Measurements from ENCODE around the gene COA8. TPM values are rescaled to one million over a fixed set of nuclear protein-coding genes. Genes with fewer than 3 reads are reported as not detected.
"Not testable (repeated sequence)": the region's sequence is repeated elsewhere in the genome, so short reads cannot be mapped to it uniquely, and the experiment has no call there.

Gene COA8
- total and polyA plus RNA-seq, 11 donors = 30.6 to 109 (median 45.9) TPM

DNA sequence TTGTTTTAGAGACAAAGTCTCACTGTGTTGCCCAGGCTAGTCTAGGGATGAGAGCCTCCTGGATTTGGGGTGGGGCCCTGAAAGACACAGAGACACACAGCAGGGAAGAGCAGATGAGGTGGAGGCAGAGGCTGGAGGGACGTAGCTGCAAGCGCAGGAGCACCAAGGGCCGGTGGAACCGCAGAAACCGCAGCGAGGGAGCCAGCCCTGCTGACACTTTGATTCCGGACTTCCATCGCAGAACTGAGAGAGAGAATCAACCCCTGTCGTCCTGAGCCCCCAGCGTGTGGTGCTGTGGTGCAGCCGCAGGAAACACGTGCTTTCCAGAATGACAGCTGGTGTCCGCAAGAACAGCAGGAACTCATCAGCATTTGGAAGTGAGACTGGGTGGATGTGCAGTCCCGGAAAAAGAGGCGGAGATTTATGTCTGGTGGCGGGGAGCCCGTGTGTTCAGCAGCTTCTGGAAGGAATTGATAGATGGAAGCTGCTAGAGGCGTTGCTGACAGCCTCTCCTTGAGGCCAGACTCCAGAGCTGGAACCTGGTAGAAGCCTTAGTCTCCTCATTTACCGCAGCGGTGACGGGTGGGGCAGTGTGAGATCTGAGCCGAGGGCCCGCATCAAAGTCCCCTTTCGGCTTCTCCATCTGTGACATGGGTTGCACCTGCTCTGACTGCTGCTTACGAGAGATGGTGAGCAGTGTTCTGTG, 44.4 kb downstream of the COA8 start:
- Histone ChIP-seq H3K27me3 (no peaks in the 10 kb centered on the region), H3K4me1 (peaks cover 0 to 27% (median 20%) of the 10 kb centered on the region in 12 donors), H3K27ac (peak overlapping the region in 6 of 12 donors; percentile 3 to 59 (median 40)), H3K9me3 (peaks cover 0 to 14% (median 9%) of the 10 kb centered on the region in 12 donors), H3K36me3 (no peaks in the 10 kb centered on the region), H3K4me3 (peak overlapping the region in 9 of 12 donors; percentile 17 to 43 (median 33))
- TF ChIP-seq CTCF (IDR thresholded peaks at IDR 0.05) (peak in 10 of 12 donors; percentile 6 to 59 (median 28)), POLR2A (IDR thresholded peaks at IDR 0.05) (no peak)
- WGBS, 4 donors = 5 to 8% (median 6%) methylated on average over 22 to 25 of the region's 25 CpGs
- peak; percentile 83 to 88 (median 84) for DNase-seq
- intact Hi-C loops (cut with DNase I) = no loop called here
- peak; percentile 83 to 94 (median 92) for ATAC-seq

GRCh38 chr14:103607822-103608221, 45.1 kb downstream of the COA8 start:
- intact Hi-C loops (cut with DNase I) = no loop called here

DNA sequence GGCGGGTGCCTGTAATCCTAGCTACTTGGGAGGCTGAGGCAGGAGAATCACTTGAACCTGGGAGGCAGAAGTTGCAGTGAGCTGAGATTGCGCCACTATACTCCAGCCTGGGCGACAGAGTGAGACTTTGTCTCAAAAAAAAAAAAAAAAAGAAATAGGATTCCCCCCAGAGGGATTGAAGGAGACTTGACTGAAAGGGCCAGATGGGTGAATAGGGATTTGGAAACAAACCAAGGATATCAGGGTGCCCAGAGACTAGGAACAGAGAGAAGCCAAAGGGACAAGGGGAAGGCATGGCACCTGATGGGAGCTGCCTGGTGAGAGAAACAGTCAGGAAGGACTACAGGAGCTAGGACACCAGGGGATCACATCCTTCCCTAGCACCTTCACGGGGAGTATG, 46.3 kb downstream of the COA8 start:
- H3K27me3 ChIP-seq; H3K27ac ChIP-seq; DNase-seq; ATAC-seq; H3K4me3 ChIP-seq; intact Hi-C loops (cut with DNase I); H3K36me3 ChIP-seq: not testable (repeated sequence)
- H3K4me1 ChIP-seq = peaks cover 0 to 27% (median 20%) of the 10 kb centered on the region in 12 donors
- peaks cover 0 to 14% (median 9%) of the 10 kb centered on the region in 12 donors for H3K9me3 ChIP-seq
- WGBS, 4 donors = 89 to 98% (median 93%) methylated on average over 4 of the region's 4 CpGs

More at GRCh38 chr14:103607822-103608221, 45.1 kb downstream of the COA8 start:
- Histone ChIP-seq H3K9me3 (peaks cover 0 to 14% (median 9%) of the 10 kb centered on the region in 12 donors), H3K4me3 (peak overlapping the region in 9 of 12 donors; percentile 17 to 43 (median 33)), H3K27me3 (no peaks in the 10 kb centered on the region), H3K4me1 (peaks cover 0 to 27% (median 20%) of the 10 kb centered on the region in 12 donors), H3K27ac (peak overlapping the region in 1 of 12 donors; percentile 38), H3K36me3 (no peaks in the 10 kb centered on the region)
- peak in 2 of 4 donors; percentile 2 to 5 for ATAC-seq
- TF ChIP-seq CTCF (IDR thresholded peaks at IDR 0.05) = no peak
- no peak for TF ChIP-seq POLR2A (IDR thresholded peaks at IDR 0.05)
- 19 to 30% (median 25%) methylated on average over 14 to 15 of the region's 15 CpGs for WGBS, 4 donors
- no peak for DNase-seq

DNA sequence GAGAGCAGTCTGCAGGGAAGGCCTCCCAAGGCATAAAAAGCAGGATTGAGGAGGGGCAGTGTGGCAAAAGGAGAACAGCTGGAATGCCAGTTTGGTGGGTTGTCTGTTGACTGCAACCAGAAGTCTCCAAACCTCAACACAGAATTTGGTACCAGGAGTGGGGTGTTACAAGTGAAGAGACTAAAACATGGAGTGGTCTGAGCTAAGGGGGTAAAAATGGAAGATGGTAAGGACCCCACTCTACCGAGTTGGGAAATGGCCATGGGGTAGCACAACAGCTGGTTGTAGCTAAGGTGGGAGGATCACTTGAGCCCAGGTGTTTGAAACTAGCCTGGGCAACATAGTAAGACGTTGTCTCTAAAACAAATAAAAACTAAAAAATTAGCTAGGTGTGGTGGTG, 48.5 kb downstream of the COA8 start:
- no peak overlapping the region for H3K4me3 ChIP-seq
- H3K4me1 ChIP-seq = peaks cover 0 to 26% (median 20%) of the 10 kb centered on the region in 12 donors
- H3K27me3 ChIP-seq = no peaks in the 10 kb centered on the region
- peaks cover 0 to 14% (median 9%) of the 10 kb centered on the region in 12 donors for H3K9me3 ChIP-seq
- intact Hi-C loops (cut with DNase I) = no loop called here
- 93 to 96% (median 95%) methylated on average over 2 of the region's 2 CpGs for WGBS, 4 donors
- no peaks in the 10 kb centered on the region for H3K36me3 ChIP-seq
- no peak for TF ChIP-seq POLR2A (IDR thresholded peaks at IDR 0.05)
- no peak for TF ChIP-seq CTCF (IDR thresholded peaks at IDR 0.05)
- ATAC-seq (no peak), DNase-seq (no peak)
- no peak overlapping the region for H3K27ac ChIP-seq

Data from heart left ventricle (tissue), 16 donors.